GM20431 (cell line): Measurements from ENCODE around the gene STEAP4.

ENCODE experiments used
- in situ Hi-C: fragments of 300-500 bp; cut with MseI, MboI; formaldehyde crosslinking; loops from one replicate; pipeline ENCODE4 v1.15.0; 2020; ENCODE audit warnings: low sequenced_read_pairs; ENCODE audit not compliant: unreplicated experiment

Gene STEAP4

DNA sequence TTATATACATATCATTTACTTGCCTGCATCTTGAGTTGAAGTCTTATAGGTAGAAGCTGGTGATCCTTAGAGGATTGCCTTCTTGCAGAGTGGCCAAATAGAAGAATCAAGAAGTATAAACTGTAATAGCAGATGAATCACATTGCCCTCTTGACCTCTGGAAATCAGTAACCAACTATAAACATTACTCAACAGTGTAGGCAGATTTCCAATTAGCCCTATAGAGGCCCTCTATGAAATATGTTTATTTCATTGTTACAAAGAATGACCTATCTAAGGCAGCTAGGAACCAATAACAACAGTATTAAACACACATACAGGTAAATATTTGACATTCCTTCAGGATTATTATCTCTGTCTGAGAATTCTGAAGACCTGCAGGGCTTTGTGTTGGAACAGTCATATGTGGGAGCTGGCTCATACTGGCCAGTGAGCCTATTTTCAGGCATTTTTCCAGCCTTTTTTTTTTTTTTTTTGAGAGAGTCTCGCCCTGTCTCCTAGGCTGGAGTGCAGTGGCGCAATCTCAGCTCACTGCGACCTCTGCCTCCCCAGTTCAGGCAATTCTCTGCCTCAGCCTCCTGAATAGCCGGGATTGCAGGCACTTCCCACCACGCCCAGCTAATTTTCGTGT lies 79.7 kb downstream of the STEAP4 start:
- in situ Hi-C loops, result no loop called here

- in situ Hi-C loops, result no loop called here
These were observed 80.5 kb downstream of the STEAP4 start for GRCh38 chr7:88226201-88226600.

- in situ Hi-C loops, result no loop called here
These were observed 82.0 kb downstream of the STEAP4 start for GRCh38 chr7:88224601-88225275.

GRCh38 chr7:88223265-88223664 lies 83.4 kb downstream of the STEAP4 start:
- in situ Hi-C loops, result no loop called here
